H9 (cell line): ENCODE results near the gene MRPL9. TPM values are rescaled to one million over a fixed set of nuclear protein-coding genes. Genes with fewer than 3 reads are reported as not detected.
A peak's percentile ranks its signal among the peaks of the same experiment; 100 is the strongest.

Experiments used
- DNase-seq: peaks from one replicate; pipeline ENCODE4 v3.0.0-alpha.2; 2017
- H2AFZ ChIP-seq: one replicate; pipeline ENCODE4 v1.6.1; 2013; ENCODE audit warnings: mild to moderate bottlenecking, low read length, control low read depth, moderate library complexity
- H2AK5ac ChIP-seq: 2 replicates; pipeline ENCODE4 v1.6.1; 2013; ENCODE audit warnings: low read length, control low read depth, mixed read lengths; ENCODE audit not compliant: insufficient read length
- H2BK120ac ChIP-seq: one replicate; pipeline ENCODE4 v1.6.1; 2013; ENCODE audit warnings: low read depth, mild to moderate bottlenecking, low read length, control low read depth, inconsistent platforms; ENCODE audit not compliant: poor library complexity, severe bottlenecking
- H2BK12ac ChIP-seq: 2 replicates; pipeline ENCODE4 v1.6.1; 2013; ENCODE audit warnings: low read length, control low read depth, mixed read lengths, low read depth; ENCODE audit not compliant: insufficient read length
- H2BK15ac ChIP-seq: 2 replicates; pipeline ENCODE4 v1.6.1; 2013; ENCODE audit warnings: low read depth, low read length, control low read depth
- H2BK20ac ChIP-seq: one replicate; pipeline ENCODE4 v1.6.1; 2013; ENCODE audit warnings: low read depth, mild to moderate bottlenecking, low read length, control low read depth, inconsistent platforms; ENCODE audit not compliant: poor library complexity, severe bottlenecking
- H2BK5ac ChIP-seq: 2 replicates; pipeline ENCODE4 v1.6.1; 2013; ENCODE audit warnings: low read length, control low read depth, mixed read lengths; ENCODE audit not compliant: insufficient read length
- H3K14ac ChIP-seq: 2 replicates; pipeline ENCODE4 v1.6.1; 2013; ENCODE audit warnings: low read length, control low read depth; ENCODE audit not compliant: insufficient read depth
- H3K18ac ChIP-seq: 2 replicates; pipeline ENCODE4 v1.6.1; 2013; ENCODE audit warnings: low read depth, mild to moderate bottlenecking, mixed read lengths, low read length, control low read depth; ENCODE audit not compliant: insufficient read length
- H3K23ac ChIP-seq: 2 replicates; pipeline ENCODE4 v1.6.1; 2013; ENCODE audit warnings: low read length, control low read depth, mixed read lengths, low read depth; ENCODE audit not compliant: insufficient read length
- H3K23me2 ChIP-seq: 2 replicates; pipeline ENCODE4 v1.6.1; 2013; ENCODE audit warnings: low read depth, mild to moderate bottlenecking, mixed read lengths, low read length, control low read depth; ENCODE audit not compliant: insufficient read length, poor library complexity, severe bottlenecking
- H3K27ac ChIP-seq: 2 replicates; pipeline ENCODE4 v1.5.1; 2013; ENCODE audit warnings: low read length, control low read depth, mixed read lengths, low read depth; ENCODE audit not compliant: insufficient read length
- H3K27me3 ChIP-seq: 2 replicates; pipeline ENCODE4 v1.6.1; 2013; ENCODE audit warnings: low read length, control low read depth, inconsistent platforms; ENCODE audit not compliant: insufficient read depth
- H3K4ac ChIP-seq: 2 replicates; pipeline ENCODE4 v1.6.1; 2013; ENCODE audit warnings: low read depth, mild to moderate bottlenecking, control low read depth, inconsistent platforms, low read length, moderate library complexity
- H3K4me1 ChIP-seq: 2 replicates; pipeline ENCODE4 v1.6.1; 2013; ENCODE audit warnings: low read length, control low read depth, inconsistent platforms; ENCODE audit not compliant: insufficient read depth
- H3K4me2 ChIP-seq: 2 replicates; pipeline ENCODE4 v1.6.1; 2013; ENCODE audit warnings: low read length, control low read depth, mixed read lengths; ENCODE audit not compliant: insufficient read length, insufficient read depth
- H3K56ac ChIP-seq: 2 replicates; pipeline ENCODE4 v1.6.1; 2013; ENCODE audit warnings: low read depth, mild to moderate bottlenecking, mixed read lengths, low read length, control low read depth; ENCODE audit not compliant: insufficient read length
- H3K79me1 ChIP-seq: 2 replicates; pipeline ENCODE4 v1.6.1; 2013; ENCODE audit warnings: low read depth, mild to moderate bottlenecking, moderate library complexity, low read length, control low read depth, inconsistent platforms; ENCODE audit not compliant: insufficient read depth, poor library complexity, severe bottlenecking
- H3K79me2 ChIP-seq: 2 replicates; pipeline ENCODE4 v1.6.1; 2013; ENCODE audit warnings: low read length, control low read depth, inconsistent platforms; ENCODE audit not compliant: insufficient read depth
- H3K9ac ChIP-seq: 2 replicates; pipeline ENCODE4 v1.6.1; 2013; ENCODE audit warnings: low read length, control low read depth, mixed read lengths; ENCODE audit not compliant: insufficient read length; ENCODE audit errors: extremely low read depth
- H3K9me3 ChIP-seq: one replicate; pipeline ENCODE4 v1.6.1; 2013; ENCODE audit warnings: low read depth, low read length, inconsistent platforms; ENCODE audit not compliant: control insufficient read depth
- H3T11ph ChIP-seq: one replicate; pipeline ENCODE4 v1.6.1; 2013; ENCODE audit warnings: mild to moderate bottlenecking, low read length, control low read depth, inconsistent platforms
- H4K20me1 ChIP-seq: one replicate; pipeline ENCODE4 v1.6.1; 2013; ENCODE audit not compliant: control insufficient read depth, insufficient read length, insufficient read depth
- H4K5ac ChIP-seq: 2 replicates; pipeline ENCODE4 v1.6.1; 2013; ENCODE audit warnings: low read depth, mild to moderate bottlenecking, mixed read lengths, low read length, control low read depth; ENCODE audit not compliant: insufficient read length
- H4K8ac ChIP-seq: replicated peaks from 2 replicates; pipeline ENCODE4 v1.6.1; 2013; ENCODE audit warnings: low read length, control low read depth, mixed read lengths, low read depth; ENCODE audit not compliant: insufficient read length
- H4K91ac ChIP-seq: 2 replicates; pipeline ENCODE4 v1.6.1; 2013; ENCODE audit warnings: low read depth, mild to moderate bottlenecking, moderate library complexity, mixed read lengths, low read length, control low read depth; ENCODE audit not compliant: insufficient read length
- H3K27ac Mint-ChIP-seq, 3 experiments: 2 replicates in 2 of 3; 3 replicates in 1 of 3; pipeline ENCODE4 v1.8.0; 2020 to 2021; ENCODE audit warnings: mixed read lengths in 3 of 3, mild to moderate bottlenecking in 1 of 3, moderate library complexity in 1 of 3
- H3K27me3 Mint-ChIP-seq: 2 replicates; pipeline ENCODE4 v1.8.0; 2021; ENCODE audit warnings: low read depth, mild to moderate bottlenecking, moderate library complexity, mixed read lengths
- H3K36me3 Mint-ChIP-seq, 3 experiments: 2 replicates in 2 of 3; 3 replicates in 1 of 3; pipeline ENCODE4 v1.8.0; 2020 to 2021; ENCODE audit warnings: low read depth in 3 of 3, mixed read lengths in 3 of 3; ENCODE audit not compliant: insufficient read depth in 1 of 3
- H3K4me1 Mint-ChIP-seq, 2 experiments: 2 replicates each; pipeline ENCODE4 v1.8.0; 2020; ENCODE audit warnings: mixed read lengths in 2 of 2
- H3K4me3 Mint-ChIP-seq, 2 experiments: 2 replicates in 1 of 2; 3 replicates in 1 of 2; pipeline ENCODE4 v1.8.0; 2020 to 2021; ENCODE audit warnings: mild to moderate bottlenecking in 2 of 2, mixed read lengths in 2 of 2, moderate library complexity in 1 of 2
- H3K9me3 Mint-ChIP-seq, 2 experiments: 2 replicates in 1 of 2; 3 replicates in 1 of 2; pipeline ENCODE4 v1.8.0; 2020; ENCODE audit warnings: mild to moderate bottlenecking in 2 of 2, mixed read lengths in 2 of 2, moderate library complexity in 1 of 2
- total RNA-seq: library from RNA; stranded (reverse); gene quantifications from 2 replicates; pipeline ENCODE4 v1.2.1, GENCODE V29; 2021
- TF ChIP-seq, protein P1 (sequence below): fragments of 200-600 bp; sonication (generic); conservative IDR thresholded peaks from 3 replicates; pipeline ENCODE4 v1.8.0; 2021; ENCODE audit warnings: antibody characterized with exemption, mild to moderate bottlenecking

The MRPL9 gene
- total RNA-seq, 1 experiment from 2014 or later: 102 TPM

DNA sequence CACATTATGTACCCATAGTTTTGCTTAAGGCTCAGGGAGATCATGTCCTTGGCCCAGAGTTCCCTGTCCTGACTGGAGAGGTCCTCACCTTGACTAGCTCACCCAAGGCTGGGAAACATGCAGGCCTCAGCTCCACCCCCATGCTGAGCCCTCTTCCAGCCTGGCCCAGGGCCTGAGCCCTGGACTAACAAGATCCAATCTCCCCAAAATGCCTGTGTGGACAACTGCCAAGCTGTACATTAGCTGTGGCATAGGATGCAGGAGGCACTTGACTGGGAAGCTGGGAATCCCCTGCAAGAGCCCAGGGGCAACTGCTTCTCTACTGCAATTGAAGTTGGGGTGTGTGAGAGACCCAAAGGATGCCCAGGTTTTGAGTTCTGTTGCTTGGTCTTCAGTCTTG lies 39.9 kb upstream of the MRPL9 start:
- H2BK15ac ChIP-seq: no peak overlapping the region
- no peak overlapping the region for H2BK12ac ChIP-seq
- no peak overlapping the region for H2AFZ ChIP-seq
- no peak overlapping the region; the same call in 1 of the 2 replicates for H3K14ac ChIP-seq
- no peak overlapping the region for H2BK5ac ChIP-seq
- no peak overlapping the region for H3K23ac ChIP-seq
- no peaks in the 10 kb centered on the region for H4K20me1 ChIP-seq
- H3K9me3 ChIP-seq: no peaks in the 10 kb centered on the region
- no peak overlapping the region for H4K5ac ChIP-seq
- H3K36me3 Mint-ChIP-seq: no peaks in the 10 kb centered on the region
- H3K79me1 ChIP-seq: no peaks in the 10 kb centered on the region
- H3K23me2 ChIP-seq: no peaks in the 10 kb centered on the region
- no peak overlapping the region for H2BK20ac ChIP-seq
- H3K4me2 ChIP-seq: no peak overlapping the region
- TF ChIP-seq, protein P1, sequence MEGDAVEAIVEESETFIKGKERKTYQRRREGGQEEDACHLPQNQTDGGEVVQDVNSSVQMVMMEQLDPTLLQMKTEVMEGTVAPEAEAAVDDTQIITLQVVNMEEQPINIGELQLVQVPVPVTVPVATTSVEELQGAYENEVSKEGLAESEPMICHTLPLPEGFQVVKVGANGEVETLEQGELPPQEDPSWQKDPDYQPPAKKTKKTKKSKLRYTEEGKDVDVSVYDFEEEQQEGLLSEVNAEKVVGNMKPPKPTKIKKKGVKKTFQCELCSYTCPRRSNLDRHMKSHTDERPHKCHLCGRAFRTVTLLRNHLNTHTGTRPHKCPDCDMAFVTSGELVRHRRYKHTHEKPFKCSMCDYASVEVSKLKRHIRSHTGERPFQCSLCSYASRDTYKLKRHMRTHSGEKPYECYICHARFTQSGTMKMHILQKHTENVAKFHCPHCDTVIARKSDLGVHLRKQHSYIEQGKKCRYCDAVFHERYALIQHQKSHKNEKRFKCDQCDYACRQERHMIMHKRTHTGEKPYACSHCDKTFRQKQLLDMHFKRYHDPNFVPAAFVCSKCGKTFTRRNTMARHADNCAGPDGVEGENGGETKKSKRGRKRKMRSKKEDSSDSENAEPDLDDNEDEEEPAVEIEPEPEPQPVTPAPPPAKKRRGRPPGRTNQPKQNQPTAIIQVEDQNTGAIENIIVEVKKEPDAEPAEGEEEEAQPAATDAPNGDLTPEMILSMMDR: no peak
- no peak overlapping the region for H4K8ac ChIP-seq
- no peak overlapping the region for H3K4ac ChIP-seq
- H3K27me3 ChIP-seq: 0 out of 2 replicates have a peak, but pooled peaks cover 2% of the 10 kb centered on the region
- no peak overlapping the region for H3K18ac ChIP-seq
- peaks cover 11% of the 10 kb centered on the region for H3K27me3 Mint-ChIP-seq
- H3K4me1 ChIP-seq: no peaks in the 10 kb centered on the region
- peak overlapping the region in 2 of 3 experiments; percentile 23 to 62; a peak in 1 of 7 replicates for H3K27ac Mint-ChIP-seq
- H2AK5ac ChIP-seq: no peak overlapping the region
- no peak overlapping the region for H3K9ac ChIP-seq
- no peak for DNase-seq
- no peaks in the 10 kb centered on the region for H3K9me3 Mint-ChIP-seq
- H3K56ac ChIP-seq: no peak overlapping the region
- no peak overlapping the region for H4K91ac ChIP-seq
- no peak overlapping the region for H3K27ac ChIP-seq
- no peak overlapping the region for H3T11ph ChIP-seq
- no peak overlapping the region for H2BK120ac ChIP-seq
- H3K4me1 Mint-ChIP-seq: peaks cover 3 to 16% of the 10 kb centered on the region in 2 experiments; a peak in 3 of 4 replicates
- H3K79me2 ChIP-seq: no peaks in the 10 kb centered on the region
- no peak overlapping the region for H3K4me3 Mint-ChIP-seq
